Inferior parietal cortex (tissue), 1 donor: ENCODE measurements around the gene CASQ1.

Source experiments
- DNase-seq: peaks from one replicate; pipeline ENCODE4 v3.0.0-alpha.2; 2016; ENCODE audit errors: extremely low spot score

Gene CASQ1

DNA sequence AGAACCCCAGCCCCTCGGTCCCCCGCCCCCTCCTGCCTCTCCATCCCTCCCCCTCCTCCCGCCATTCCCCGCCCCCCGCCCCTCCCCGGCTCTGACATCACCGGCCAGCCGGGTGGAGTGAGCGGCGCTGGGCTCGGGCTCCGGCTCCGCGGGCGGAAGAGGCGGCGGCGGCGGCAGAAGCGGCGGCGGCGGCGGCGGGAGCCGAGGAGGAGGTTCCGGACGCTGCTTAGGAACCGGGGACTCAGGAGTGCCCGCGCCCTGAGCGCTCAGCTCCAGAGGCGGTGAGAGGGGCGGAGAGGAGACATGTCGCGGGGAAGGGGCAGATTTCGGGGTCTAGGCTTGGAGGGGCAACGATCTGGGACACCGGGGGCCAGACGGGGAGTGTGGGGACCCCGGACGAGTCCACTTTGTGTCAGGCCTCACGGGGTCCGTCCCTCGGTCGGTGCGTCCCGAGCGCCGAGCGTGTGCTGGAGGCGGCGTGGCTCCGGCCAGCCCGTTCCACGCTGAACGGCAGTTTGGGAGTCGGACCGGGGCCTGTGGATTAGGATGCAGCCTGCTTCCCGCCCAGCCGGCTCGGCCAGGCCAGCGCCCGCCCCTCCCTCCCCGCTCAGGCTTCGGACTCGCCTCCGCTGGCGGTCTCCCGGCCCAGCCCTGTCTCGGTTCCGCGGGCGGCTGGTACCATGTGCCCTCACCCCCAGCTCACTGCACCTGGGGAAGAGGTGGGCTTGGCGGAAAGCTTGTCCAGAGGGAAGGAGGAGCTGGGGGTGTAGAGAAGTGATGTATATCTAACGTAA lies 15.1 kb downstream of the CASQ1 start, which contains the start of gene PEA15:
Gene PEA15, plus strand, starts transcription at position 143 of the 794 bp plus-strand sequence. CDS start 6,161 bp downstream, outside the sequence.
- peak; percentile 61 for DNase-seq

DNA sequence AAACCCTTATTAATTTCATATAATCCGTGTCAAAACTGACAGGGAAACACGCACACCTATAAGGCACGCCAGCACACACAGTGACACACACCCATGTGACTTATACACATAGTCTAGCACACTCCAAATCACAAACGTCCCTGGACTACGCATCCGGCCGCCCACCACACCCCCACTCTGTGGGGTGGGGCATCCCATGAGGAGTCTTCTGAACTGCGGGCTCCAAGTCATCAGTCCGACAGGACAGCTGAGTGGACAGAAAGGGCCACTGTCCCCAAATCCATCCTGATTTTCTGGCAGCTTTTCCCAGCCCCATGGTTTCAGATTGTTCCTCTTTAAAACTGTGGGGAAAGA lies 15.6 kb downstream of the CASQ1 start:
- DNase-seq, result no peak

DNA sequence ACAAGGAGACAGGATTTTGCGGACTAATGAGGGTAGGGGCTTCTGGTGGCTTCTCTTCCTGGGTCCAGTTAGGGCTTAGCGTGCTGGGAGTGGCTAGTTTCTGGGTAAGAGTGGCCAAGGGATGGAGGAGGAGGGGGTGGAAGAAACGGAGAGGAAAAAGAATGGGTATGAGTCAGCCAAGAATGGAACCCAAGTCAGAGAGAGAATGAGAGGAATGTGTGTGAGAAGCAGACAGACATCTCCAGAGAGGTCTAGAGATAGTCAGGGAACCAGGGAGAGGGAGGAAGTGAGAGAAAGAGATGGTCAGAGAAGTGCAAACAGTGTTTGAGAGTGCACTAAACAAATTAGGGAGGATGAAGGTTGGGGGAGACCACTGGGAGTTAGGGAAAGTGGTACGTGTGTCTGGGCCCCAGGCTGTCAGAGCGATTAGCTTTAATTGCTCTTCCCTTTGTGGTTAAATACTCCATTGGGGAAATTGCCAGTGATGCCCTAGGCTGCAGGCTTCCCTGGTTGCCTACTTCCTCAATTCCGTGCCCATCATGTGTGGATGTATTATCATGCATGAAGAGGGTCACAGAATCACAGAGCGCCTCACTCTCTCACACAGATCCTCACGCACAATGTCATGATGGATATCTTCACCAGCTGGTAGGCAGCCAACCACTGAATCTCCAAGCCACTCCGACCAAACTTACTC lies 16.2 kb downstream of the CASQ1 start:
- no peak for DNase-seq

DNA sequence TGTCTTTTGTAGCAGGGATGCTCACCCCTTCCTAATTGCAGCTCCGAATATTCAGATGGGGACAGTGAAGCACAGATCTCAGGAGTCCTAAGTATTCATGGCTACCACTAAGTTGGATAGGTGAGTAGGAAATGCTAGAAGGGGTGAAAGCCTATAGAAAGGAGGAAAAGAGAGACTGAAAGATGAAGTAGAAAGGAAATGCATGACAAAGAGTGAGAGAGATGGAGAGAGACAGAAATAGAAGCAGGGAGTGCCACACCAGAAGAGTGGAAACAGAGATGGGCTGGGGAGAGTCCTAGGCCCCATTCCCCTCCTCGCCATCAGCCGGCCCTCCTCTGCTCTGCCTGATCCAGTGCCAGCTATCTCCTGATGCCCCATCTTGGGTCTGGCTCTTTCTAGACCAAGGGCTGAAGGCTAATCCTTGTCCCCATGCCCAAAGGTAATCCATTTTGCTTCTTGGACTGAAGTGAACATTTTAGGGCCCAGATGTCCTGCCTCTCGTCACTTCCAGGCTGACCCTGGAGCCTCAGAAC lies 16.8 kb downstream of the CASQ1 start:
- DNase-seq, result no peak

DNA sequence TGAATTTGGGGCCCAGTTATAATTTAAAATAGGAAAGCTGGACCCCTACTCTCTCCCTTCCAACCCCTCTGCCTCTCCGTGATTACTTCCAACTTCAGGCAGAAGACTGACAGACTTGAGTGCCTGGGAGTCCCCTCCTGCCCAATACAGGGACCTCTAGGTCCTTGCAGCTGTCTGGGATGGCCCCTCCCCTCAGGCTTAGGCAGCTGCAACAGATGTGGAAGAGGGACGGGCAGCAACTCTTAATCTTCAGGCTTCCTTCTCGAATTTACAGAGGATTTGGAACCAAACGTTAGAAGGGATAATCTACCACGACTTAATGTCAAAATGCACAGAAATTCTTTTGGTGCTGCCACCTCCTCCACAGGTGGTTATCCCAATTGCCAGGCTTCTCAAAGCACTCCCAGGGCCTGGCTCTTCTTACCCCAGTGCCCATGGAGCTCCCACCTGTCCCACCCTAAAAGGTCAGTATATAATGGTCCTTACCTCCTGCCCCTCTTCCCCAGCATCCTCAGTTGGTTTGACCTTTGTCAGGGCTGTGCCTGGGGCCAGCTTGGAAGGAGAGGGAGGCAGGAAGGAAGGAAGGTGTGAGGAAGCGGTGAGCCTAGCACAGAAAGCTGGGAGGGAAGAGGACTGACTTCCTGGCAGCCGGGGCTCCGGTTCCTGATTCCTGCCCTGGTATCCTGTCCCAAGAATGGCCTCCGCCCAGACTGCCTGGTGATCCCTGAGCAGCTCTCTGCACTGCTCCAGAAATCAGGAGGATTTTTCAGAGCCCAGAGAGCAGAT lies 17.6 kb downstream of the CASQ1 start:
- DNase-seq, result no peak

DNA sequence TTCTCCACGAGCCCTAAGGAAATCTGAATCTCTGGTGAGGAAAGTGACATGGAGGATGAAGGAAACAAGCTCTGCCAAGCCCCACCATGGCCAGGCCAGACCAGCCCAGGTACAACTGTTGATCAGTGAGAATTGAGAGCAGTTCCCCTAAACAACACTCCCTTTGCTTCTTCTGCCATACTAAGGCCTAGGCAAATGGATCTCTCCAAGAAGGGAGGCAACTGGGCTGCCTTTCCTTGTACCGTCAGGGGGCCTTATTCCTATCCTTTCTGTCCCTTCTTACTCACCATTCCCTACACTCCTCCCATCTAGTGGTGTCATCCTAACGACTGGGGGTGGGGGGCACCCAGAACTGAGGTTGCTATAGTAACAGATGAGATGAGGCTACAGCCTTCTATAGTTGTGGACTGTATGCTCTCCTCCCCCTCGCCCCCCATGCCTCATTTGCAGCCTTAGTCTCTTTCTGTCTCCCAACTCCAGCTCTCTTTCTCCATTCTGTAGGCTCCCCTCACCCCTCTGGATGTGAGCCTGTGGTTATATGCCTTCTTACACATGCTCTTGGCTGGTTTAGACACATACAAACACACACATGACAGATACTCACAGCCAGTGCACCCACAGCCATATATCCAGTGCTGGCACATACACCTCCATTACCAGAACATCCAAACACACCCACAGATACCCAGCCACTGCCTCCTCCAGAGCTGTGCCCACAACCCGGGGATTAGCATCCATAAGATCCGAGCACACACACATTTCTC lies 18.4 kb downstream of the CASQ1 start:
- DNase-seq, result no peak

DNA sequence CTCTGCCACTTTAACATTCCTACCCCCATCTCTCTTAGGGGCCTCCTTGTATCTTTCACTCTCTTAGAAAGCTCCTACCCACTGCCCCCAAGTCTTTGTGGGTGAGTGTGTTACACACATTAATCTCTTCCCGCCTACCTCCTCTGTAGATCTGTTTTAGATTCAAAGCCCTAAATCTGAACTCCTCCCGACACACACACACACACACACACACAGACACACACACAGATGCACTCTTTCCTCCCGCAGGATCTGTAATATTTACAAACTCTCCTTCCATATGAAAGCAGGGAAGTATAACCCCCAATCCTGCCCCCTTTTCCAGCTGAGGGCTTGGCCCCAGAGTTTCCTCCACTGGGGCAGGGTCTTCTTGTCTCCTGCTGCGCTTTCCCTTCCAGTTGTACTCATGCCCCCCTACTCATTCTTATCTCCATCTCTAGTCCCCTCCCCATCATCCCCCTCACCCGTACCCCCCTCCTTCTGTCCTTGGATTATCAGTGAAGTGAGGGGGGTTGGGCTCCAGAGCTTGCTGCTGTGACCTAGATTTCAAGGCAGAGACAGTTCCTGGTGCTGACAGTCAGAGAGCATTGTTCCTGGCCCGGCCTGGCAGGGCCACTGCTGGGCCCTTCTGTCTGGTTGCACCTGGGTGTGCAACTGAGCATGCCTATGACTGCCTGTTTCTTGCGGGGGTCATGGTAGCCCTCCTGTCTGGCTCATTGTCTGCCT lies 19.1 kb downstream of the CASQ1 start:
- peak; percentile 34 for DNase-seq

DNA sequence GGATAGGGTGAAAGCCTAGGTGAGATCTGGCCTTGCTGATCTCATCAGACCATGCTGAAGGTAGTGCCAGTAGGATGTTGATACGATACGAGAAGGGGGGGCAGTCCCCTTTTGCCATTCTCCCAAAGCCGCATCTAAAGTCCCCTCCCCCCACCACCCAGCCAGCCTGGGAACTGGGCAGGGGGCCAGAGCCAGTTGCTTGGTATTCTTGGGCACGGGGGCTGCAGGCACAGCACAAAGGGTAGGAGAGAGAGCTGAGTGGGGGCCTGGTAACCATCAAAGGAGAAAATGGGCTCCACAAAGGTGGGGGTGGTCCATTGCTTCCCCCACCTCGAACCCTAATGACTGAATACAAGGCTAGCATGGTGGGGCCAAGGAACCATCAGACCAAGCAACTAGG lies 20.2 kb downstream of the CASQ1 start:
- no peak for DNase-seq

DNA sequence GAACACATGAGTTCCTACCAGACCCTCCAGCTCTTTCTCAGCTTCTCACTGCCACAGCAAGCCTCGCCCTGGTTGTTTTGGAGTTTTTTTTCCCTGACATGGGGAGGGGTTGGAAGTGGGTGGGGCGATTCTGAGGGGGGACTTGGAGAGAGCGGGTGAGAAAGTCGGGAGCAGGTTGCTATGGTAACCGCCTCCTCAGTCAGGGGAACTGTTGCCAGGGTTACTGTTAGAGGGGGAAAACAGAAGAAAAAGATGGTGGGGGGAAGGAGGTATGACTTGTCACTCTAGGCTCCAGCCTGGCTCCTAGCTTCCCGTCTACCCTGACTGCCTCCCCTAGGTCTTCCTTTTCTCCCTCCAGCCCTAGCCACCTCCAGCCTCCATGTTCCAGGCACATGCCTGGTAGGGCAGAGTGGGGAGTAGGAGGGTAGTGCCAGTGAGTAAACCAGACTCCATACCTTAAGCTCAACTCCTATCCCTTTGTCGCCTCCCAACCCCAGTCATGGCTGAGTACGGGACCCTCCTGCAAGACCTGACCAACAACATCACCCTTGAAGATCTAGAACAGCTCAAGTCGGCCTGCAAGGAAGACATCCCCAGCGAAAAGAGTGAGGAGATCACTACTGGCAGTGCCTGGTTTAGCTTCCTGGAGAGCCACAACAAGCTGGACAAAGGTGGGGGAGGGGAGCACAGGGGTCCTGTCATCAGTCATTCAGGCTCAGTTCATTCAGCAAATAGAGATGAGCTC lies 20.8 kb downstream of the CASQ1 start:
- DNase-seq, result peak; percentile 38

DNA sequence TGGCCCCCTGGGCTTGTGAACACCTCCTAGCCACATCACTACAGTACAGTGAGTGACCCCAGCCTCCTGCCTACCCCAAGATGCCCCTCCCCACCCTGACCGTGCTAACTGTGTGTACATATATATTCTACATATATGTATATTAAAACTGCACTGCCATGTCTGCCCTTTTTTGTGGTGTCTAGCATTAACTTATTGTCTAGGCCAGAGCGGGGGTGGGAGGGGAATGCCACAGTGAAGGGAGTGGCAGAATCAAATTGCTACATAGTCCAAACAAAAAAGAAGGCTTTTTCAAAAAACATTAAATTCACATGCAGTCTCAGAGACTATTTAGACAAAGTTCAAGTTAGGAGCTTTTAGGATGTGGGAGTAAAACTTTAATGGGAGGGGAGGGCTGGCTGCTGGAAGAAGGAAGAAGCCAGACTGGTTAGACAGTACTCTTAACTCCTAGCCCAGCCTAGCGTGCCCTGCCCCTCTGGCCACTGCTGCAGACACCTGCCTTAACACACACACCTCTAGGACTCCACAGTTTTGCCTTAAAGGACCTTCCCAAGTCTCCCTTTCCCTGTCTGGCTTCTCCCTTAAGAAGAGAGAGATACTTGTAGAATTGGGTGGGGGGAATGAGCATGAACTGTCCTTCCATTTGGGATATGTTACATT lies 24.2 kb downstream of the CASQ1 start:
- no peak for DNase-seq

DNA sequence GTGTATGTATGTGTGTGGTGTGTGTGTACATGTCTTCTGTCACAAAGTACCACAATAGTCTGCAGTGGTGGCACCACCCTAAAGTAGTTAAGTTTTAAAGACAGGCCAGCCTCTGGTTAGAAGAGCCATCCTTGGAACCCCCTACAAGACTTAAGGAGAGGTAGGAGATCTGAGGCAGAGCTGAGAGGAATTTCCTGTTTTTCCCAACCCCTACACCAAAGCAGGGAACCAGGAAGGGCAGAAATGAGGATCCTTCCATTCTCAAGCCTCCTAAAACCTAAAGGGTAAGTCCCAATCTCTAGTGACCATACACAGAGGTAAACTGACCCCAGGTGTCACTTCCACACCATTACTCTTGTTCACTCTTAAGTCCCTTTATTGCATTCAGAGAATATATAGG lies 25.9 kb downstream of the CASQ1 start:
- DNase-seq, result no peak

DNA sequence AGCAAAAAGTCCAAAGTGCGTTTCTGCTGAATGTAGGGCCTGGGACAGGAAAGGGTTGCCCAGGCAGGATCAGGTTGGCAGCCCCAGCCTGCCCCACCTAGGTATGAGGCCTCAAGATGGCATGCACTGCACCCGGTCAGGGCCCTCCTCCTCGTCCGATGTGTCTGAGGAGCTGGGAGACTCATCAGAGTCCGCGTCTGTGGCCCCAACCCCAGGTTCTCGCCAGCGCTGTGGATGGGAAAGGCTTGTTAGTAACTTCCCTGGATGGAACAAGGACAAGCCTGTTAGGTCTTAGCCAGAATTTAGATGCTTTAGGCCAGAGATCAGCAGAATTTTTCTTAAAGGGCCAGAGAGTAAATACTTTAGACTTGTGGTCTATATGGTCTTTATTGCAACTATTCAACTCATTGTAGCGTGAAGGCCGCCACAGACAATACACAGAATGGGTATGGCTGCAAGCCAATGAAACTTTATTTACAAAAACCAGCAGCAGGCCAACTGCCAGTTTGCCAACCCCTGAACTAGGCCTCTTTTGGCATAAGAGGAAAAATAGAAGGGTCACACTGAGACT lies 27.2 kb downstream of the CASQ1 start:
- DNase-seq, result peak; percentile 25

DNA sequence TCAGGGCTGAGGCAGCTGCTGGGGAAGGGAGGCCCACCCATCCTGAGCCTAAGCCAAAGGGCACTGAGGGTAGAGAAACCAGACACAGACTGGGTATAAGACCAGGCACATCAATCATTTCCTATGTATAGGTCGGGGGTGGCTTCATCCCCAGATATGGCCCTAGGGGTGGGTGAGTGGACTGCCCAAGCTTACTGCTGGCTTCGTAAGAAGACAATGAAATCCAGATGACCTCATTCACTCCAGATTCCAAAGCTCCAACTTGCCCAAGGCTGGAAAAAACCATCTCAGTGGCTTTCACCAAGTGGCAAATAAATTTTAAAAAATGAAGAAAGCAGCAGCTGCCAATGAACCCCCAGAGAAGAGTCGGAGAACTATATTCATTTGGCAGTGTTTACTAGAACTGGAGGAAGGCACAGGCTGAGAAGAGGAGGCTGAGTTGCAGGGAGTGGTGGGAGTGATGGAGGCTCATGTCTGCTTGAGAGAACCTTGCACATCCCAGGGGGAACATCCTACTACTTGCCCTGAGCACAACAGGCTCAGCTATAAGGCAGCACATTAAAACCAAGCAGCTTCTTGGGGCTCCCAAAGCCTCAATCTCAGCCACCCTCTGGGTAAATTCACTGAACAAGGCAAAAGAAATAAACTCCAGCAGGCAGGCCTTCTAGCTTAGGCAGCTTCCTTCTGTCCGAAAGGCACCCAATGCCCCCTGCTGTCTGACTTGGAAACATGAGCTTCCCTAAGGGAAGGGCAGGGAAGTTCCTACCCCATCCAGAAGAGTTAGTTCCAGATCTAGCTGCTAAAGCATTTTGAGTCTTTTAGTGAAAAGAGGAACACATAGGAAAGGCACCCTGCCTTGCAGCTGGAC lies 28.9 kb downstream of the CASQ1 start:
- peak; percentile 83 for DNase-seq

DNA sequence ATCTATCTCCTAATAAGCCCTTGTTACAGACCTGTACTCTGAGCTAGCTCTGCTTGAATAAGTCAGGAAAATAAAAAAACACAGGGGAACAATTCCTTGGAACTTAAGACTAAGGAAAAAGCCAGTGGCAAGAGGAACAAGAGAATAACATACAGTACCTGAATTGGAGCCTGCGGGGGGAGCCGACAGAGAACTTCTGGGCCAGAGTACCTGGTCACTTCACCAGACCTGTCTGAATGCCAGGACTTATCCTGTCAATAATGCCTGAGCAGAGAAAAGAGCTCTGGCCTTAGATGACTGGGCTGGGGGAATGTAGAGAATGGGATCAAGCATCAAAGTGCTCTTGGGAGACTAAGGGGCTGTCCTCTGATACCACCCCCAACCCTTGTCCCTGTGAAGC lies 29.9 kb downstream of the CASQ1 start:
- no peak for DNase-seq

DNA sequence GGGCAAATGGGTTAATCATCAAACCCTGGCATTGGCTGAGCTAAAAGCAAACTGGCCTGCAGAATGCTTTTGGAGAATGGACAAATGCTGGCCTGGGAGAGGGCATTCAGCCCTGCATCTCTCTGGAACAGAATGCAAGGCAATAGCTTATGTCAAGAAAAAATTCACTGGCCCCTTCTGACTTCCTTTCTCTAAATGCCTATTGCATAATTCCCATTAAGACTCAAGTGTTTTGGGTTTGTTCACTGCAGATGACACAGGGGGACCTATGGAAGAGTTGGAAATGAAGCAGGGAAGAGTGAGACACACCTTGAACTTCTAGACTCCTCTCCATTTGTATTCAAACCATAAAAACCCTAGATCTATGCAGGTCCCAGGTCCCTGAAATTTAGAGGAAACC lies 30.7 kb downstream of the CASQ1 start:
- DNase-seq, result no peak

DNA sequence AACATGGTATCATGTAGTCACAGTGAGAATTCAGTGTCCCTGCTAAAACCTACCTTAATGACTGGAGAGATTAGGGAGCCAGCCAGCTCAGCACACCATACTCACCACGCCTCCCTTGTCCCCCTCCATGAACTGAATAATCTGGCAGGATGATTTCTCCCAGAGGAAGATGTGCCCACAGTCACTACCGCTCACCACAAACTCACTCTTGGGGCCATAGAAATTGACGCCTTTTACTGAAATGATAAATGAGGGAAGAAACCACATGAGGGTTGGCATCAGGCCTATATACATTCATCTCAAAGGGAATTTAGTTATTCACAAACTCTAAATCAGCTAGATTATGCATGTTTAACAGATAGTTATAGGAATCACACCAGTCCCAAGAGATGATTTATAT lies 32.2 kb downstream of the CASQ1 start:
- DNase-seq, result no peak

DNA sequence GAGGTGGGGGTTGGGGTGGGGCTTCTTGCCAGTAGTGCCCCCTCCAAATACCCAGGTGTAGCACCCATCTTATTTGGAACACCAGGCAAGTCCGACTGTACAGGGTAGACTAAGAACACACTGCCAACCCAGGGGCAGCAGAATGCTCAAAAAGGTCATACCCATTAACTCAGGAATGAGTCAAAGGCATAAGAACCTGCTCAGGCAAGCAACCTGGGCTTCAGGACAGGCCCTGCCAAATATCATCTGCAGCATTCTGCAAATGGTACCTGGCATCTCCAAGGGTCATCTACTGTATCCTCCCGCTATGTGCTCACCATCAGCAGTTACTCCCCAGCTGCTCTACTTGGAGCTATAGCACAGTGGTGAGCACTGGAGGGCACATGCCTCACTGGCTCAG lies 34.2 kb downstream of the CASQ1 start:
- no peak for DNase-seq

DNA sequence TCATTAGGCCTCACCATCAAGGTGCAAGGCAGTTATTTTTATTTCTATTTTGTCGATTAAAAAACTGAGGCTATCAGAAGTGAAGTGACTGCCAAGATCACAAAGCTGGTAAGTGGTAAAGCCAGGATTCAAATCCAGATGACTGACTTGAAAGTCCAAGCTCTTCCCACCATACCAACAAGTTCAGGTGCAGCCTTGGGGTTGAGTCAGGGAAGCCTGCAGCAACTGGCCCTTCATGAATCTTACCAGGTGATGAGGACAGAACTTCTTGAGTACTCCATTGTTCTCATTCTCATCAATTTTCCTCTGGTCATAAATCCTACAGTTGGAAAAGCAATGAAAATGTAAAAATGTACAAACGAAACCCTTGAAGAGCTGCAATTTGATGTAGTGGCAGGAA lies 35.0 kb downstream of the CASQ1 start:
- DNase-seq, result no peak
